Measurements from ENCODE around the gene EHMT2. TPM values are rescaled to one million over a fixed set of nuclear protein-coding genes. Genes with fewer than 3 reads are reported as not detected.

Gene EHMT2
- total and polyA plus RNA-seq, 2 of the 8 experiments (the other 6 are each of a cell fraction or from before 2014, with no cell fraction given), result 125 to 177 TPM

DNA sequence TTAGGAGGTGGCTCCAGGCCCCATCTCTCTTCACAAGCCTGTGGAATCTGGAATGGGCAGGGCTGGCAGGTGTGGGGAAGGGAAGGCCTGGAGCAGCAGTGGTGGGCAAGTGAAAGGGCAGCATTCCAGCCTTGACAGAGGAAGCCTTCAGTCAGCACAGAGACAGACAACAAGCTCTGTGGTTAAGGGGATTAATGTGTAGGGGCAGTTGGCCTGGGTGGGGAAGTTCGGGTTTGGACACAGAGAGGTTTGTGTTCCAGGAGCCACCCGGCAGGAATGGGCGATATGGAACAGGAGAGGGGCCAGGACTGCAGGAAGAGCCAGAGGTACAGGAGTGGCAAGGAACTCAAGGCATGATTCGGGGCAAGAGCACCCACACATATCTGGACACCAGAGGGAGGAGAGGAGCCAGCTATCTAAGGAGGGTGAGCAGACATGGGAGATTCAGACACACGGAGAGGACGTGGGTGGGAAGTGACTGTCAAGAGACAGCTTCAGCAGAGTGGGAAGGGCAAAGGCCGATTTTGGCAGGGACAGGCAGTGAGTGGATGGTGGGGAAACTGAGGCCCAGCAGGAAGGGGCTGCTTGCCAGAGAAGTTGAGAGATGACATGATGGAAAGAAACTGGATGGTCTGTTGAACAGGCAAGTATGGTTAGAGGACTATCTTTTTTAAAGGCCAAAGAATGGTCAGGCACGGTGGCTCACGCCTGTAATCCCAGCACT is 16.2 kb downstream of the EHMT2 start (continued):
- no peak for TF ChIP-seq EP300 (IDR thresholded peaks at IDR 0.05; ENCODE audit: borderline replicate concordance in 1 of 2, low read depth in 2 of 2, low read length in 2 of 2)

All from H1 (cell line).